GM13977 (cell line): Measurements from ENCODE around the gene TBC1D2.
"Not testable (repeated sequence)": the region's sequence is repeated elsewhere in the genome, so short reads cannot be mapped to it uniquely, and the experiment has no call there.

Source experiments
- DNase-seq: peaks from one replicate; pipeline ENCODE4 v3.0.0; 2012; ENCODE audit warnings: low spot score
- in situ Hi-C: fragments of 300-500 bp; cut with MboI; formaldehyde crosslinking; loops from one replicate; pipeline ENCODE4 v1.12.0; 2022; ENCODE audit warnings: low sequenced_read_pairs, low pct_unique_long_range_greater_than_20kb, mixed read lengths, inconsistent platforms; ENCODE audit not compliant: unreplicated experiment
- TF ChIP-seq, protein P1 (sequence below): IDR thresholded peaks from 2 replicates; pipeline ENCODE4 v1.5.1; 2012; ENCODE audit warnings: mild to moderate bottlenecking, control low read depth; ENCODE audit not compliant: insufficient read depth; ENCODE audit errors: extremely low read depth, missing control alignments

TBC1D2 gene

DNA sequence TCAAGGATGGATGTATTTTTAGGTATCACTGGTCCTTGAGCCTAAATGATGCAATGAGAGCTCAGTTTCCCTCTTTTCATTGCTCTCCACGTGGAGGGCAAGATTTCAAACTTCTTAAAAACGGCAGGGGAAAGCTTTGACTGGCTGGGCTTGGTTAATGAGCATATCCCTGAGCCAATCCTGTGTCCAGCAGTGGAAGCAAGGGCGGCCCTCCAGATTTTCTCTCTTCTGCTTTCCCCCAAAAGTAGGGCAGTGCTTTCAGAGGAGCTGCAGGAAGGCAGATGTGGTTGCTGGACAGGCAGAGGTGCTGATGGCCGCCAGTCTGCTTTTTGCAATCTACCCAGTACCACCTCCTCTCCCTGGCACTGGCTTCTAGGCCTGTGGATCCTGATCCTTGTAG is 30.0 kb upstream of the TBC1D2 start:
- TF ChIP-seq, protein P1, sequence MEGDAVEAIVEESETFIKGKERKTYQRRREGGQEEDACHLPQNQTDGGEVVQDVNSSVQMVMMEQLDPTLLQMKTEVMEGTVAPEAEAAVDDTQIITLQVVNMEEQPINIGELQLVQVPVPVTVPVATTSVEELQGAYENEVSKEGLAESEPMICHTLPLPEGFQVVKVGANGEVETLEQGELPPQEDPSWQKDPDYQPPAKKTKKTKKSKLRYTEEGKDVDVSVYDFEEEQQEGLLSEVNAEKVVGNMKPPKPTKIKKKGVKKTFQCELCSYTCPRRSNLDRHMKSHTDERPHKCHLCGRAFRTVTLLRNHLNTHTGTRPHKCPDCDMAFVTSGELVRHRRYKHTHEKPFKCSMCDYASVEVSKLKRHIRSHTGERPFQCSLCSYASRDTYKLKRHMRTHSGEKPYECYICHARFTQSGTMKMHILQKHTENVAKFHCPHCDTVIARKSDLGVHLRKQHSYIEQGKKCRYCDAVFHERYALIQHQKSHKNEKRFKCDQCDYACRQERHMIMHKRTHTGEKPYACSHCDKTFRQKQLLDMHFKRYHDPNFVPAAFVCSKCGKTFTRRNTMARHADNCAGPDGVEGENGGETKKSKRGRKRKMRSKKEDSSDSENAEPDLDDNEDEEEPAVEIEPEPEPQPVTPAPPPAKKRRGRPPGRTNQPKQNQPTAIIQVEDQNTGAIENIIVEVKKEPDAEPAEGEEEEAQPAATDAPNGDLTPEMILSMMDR = no peak
- in situ Hi-C loops = no loop called here
- DNase-seq = no peak

DNA sequence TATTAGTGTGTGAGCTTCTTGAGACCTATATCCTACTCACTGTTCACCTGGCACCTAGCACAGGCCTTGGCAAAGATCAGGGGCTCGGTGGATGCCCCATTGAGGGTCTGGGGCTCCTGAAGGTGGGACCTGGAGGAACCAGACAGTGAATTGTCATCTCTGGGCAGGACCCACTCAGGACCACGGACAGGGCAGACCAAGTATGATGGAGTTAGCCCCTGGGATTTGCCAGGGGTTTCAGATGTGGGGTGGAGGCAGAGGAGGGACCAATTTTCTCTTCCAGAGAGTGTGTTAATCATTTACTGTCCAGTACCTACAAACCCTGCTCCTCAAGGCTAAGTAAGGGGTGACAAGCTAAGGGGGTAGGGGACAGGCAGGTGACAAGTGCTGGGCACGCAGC is 29.3 kb upstream of the TBC1D2 start:
- in situ Hi-C loops = no loop called here
- TF ChIP-seq, protein P1 = no peak
- DNase-seq = no peak

DNA sequence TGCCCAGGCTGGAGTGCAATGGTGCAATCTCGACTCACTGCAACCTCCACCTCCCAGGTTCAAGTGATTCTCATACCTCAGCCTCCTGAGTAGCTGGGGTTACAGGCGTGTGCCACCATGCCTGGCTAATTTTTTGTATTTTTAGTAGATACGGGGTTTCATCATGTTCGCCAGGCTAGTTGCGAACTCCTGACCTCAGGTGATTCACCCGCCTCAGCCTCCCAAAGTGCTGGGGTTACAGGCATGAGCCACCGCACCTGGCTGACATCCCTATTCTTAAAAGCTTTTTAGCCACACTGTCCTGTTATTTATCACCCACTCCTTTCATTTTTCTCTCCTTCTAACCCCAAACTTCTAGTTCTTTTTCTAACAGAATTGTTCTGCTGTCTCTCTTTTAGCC is 27.7 kb upstream of the TBC1D2 start:
- DNase-seq, in situ Hi-C loops: not testable (repeated sequence)

DNA sequence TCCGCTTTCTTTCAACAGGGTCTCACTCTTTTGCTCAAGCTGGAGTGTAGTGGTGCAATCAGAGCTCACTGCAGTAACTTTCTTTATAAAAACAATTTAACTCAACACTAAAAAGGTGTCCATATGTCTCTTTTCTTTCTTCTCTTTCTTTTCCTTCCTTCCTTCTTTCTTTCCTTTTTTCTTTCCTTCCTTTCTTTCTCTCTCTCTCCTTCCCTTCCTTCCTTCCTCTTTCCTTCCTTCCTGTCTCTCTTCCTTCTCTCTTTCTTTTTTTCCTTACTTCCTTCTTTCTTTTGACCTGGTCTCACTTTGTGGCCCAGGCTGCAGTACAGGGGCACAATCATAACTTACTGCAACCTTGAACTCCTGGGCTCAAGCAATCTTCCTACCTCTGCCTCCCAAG is 25.8 kb upstream of the TBC1D2 start:
- TF ChIP-seq, protein P1 = no peak
- no peak for DNase-seq
- in situ Hi-C loops = no loop called here

GRCh38 chr9:98280574-98280973 is 25.1 kb upstream of the TBC1D2 start:
- DNase-seq = no peak
- in situ Hi-C loops = no loop called here
- TF ChIP-seq, protein P1 = no peak

GRCh38 chr9:98280162-98280561 is 24.7 kb upstream of the TBC1D2 start:
- in situ Hi-C loops = no loop called here
- no peak for DNase-seq

GRCh38 chr9:98276907-98277469 is 21.5 kb upstream of the TBC1D2 start:
- DNase-seq = no peak
- TF ChIP-seq, protein P1 = no peak
- in situ Hi-C loops = no loop called here

More at GRCh38 chr9:98280162-98280561, 24.7 kb upstream of the TBC1D2 start:
- TF ChIP-seq, protein P1 = no peak
